PC-3 (cell line): ENCODE results near the gene TCEA3. TPM values are rescaled to one million over a fixed set of nuclear protein-coding genes. Genes with fewer than 3 reads are reported as not detected.

Experiments
- ATAC-seq: fragments of 200-7000 bp; cut with Tn5 transposase; 2 replicates; pipeline ENCODE4 v1.9.1; 2020; ENCODE audit warnings: mild to moderate bottlenecking, moderate library complexity
- BruUV-seq: library from RNA; stranded (reverse); fragments of 400-500 nt; replicated peaks from 2 replicates; lab custom pipeline; 2021; lab: Mats Ljungman, UMichigan
- CTCF ChIA-PET: fragments of 300-600 bp; sonication (Branson Sonifier 250); formaldehyde crosslinking; loops from one replicate; lab custom pipeline; 2022; ENCODE audit warnings: antibody characterized with exemption; lab: Charles Lee
- POLR2A ChIA-PET: fragments of 300-600 bp; sonication (Branson Sonifier 250); formaldehyde crosslinking; loops from one replicate; lab custom pipeline; 2022; ENCODE audit warnings: antibody characterized with exemption; ENCODE audit not compliant: unreplicated experiment; lab: Charles Lee
- DNase-seq: peaks from one replicate; pipeline ENCODE4 v3.0.0-alpha.2; 2015
- H2AFZ ChIP-seq: fragments of 300-600 bp; sonication (generic); 2 replicates; pipeline ENCODE4 v1.6.0; 2016; ENCODE audit warnings: antibody characterized with exemption, low read length
- H3F3A ChIP-seq: fragments of 300-600 bp; sonication (generic); one replicate; pipeline ENCODE4 v1.6.0; 2017; ENCODE audit warnings: antibody characterized with exemption, low read length, control low read depth, mild to moderate bottlenecking; ENCODE audit not compliant: unreplicated experiment
- H3K27ac ChIP-seq: fragments of 300-600 bp; sonication (generic); 2 replicates; pipeline ENCODE4 v1.5.1; 2016; ENCODE audit warnings: mild to moderate bottlenecking, low read length
- H3K27me3 ChIP-seq: fragments of 300-600 bp; sonication (generic); 2 replicates; pipeline ENCODE4 v1.6.1; 2016; ENCODE audit warnings: low read length, mixed read lengths
- H3K36me3 ChIP-seq: fragments of 300-600 bp; sonication (generic); 2 replicates; pipeline ENCODE4 v1.6.1; 2016; ENCODE audit warnings: low read depth, mixed run types, low read length, mixed read lengths
- H3K4me1 ChIP-seq: fragments of 300-600 bp; sonication (generic); 2 replicates; pipeline ENCODE4 v1.5.1; 2016; ENCODE audit warnings: low read length; ENCODE audit not compliant: insufficient read depth
- H3K4me2 ChIP-seq: fragments of 300-600 bp; sonication (generic); 2 replicates; pipeline ENCODE4 v1.6.0; 2016; ENCODE audit warnings: low read length
- H3K4me3 ChIP-seq: fragments of 300-600 bp; sonication (generic); 2 replicates; pipeline ENCODE4 v1.5.1; 2016; ENCODE audit warnings: mild to moderate bottlenecking, low read length, mixed read lengths
- H3K79me2 ChIP-seq: fragments of 300-600 bp; sonication (generic); 2 replicates; pipeline ENCODE4 v1.6.1; 2017; ENCODE audit warnings: low read length, mixed read lengths
- H3K9ac ChIP-seq: fragments of 300-600 bp; sonication (generic); 2 replicates; pipeline ENCODE4 v1.6.0; 2016; ENCODE audit warnings: mild to moderate bottlenecking, low read length
- H3K9me2 ChIP-seq: fragments of 300-600 bp; sonication (generic); replicated peaks from 2 replicates; pipeline ENCODE4 v1.6.1; 2016; ENCODE audit warnings: mixed run types, low read length, mixed read lengths
- H3K9me3 ChIP-seq: fragments of 300-600 bp; sonication (generic); 2 replicates; pipeline ENCODE4 v1.6.1; 2016; ENCODE audit warnings: low read length, mixed read lengths
- H4K20me1 ChIP-seq: fragments of 300-600 bp; sonication (generic); 2 replicates; pipeline ENCODE4 v1.6.1; 2016; ENCODE audit warnings: low read length, mixed read lengths
- CTCF ChIP-seq: fragments of 300-600 bp; sonication (generic); conservative IDR thresholded peaks from 2 replicates; pipeline ENCODE4 v1.5.1; 2017; ENCODE audit warnings: antibody characterized with exemption, low read depth, mild to moderate bottlenecking, low read length
- EZH2 ChIP-seq: fragments of 300-600 bp; sonication (generic); IDR thresholded peaks from one replicate; pipeline ENCODE4 v1.6.1; 2017; ENCODE audit warnings: antibody characterized with exemption, mild to moderate bottlenecking, low read length; ENCODE audit not compliant: unreplicated experiment
- EZH2phosphoT487 ChIP-seq: fragments of 300-600 bp; sonication (generic); IDR thresholded peaks from 2 replicates; pipeline ENCODE4 v1.6.1; 2018; ENCODE audit warnings: mild to moderate bottlenecking, antibody characterized with exemption, low read length, borderline replicate concordance
- intact Hi-C: fragments of 100-400 bp; cut with micrococcal nuclease; formaldehyde crosslinking; loops from 2 replicates; pipeline ENCODE4 v1.9.0; 2023
- total RNA-seq: library from RNA; depleted of rRNA; stranded (reverse); fragments of >200 nt; gene quantifications from 2 replicates; pipeline ENCODE4 v1.2.3, GENCODE V29; 2014

TCEA3 gene
- total RNA-seq, 1 experiment from 2014 or later: 23.6 TPM

- peak within 1 kb of the TSS; percentile 96 for H3K4me2 ChIP-seq
- H3K79me2 ChIP-seq: peaks cover 48% of the 10 kb centered on the region
- H3K27me3 ChIP-seq: no peaks in the 10 kb centered on the region
- peaks cover 8% of the 10 kb centered on the region for H3K36me3 ChIP-seq
- peak within 1 kb of the TSS; percentile 97 for H3K9ac ChIP-seq
- no peaks in the 10 kb centered on the region for H3K9me2 ChIP-seq
- POLR2A ChIA-PET: interaction anchor here (0.6 to 1.3 kb wide), 18 partner anchors 12 to 1904 kb away, joined by 3 to 59 read pairs (median 7); partner anchors contain the start of gene ZNF436
- H2AFZ ChIP-seq: peak within 1 kb of the TSS; percentile 87
- no peaks in the 10 kb centered on the region for H3F3A ChIP-seq
- H3K4me3 ChIP-seq: peak within 1 kb of the TSS; percentile 76
- H3K9me3 ChIP-seq: no peaks in the 10 kb centered on the region
- peaks cover 26% of the 10 kb centered on the region for H3K4me1 ChIP-seq
- TF ChIP-seq EZH2phosphoT487: no peak
- no peak for TF ChIP-seq EZH2
- no peak for TF ChIP-seq CTCF
- BruUV-seq: no TSS peak
- intact Hi-C loops: loop anchor here (1.0 kb wide), 2 partner anchors 24 to 60 kb away; no protein-coding TSS in a partner anchor
- DNase-seq (peak; percentile 99), ATAC-seq (peak; percentile 95)
- H3K27ac ChIP-seq: peak within 1 kb of the TSS; percentile 86
- H4K20me1 ChIP-seq: peaks cover 38% of the 10 kb centered on the region
- CTCF ChIA-PET: interaction anchor here (0.6 to 1.7 kb wide), 4 partner anchors 25 to 184 kb away, joined by 6 to 14 read pairs (median 8); partner anchors contain the start of gene ZNF436
Measured at GRCh38 chr1:23344111-23344986, 80.2 kb downstream of the TCEA3 start, which contains the start of gene HNRNPR. HNRNPR (minus strand) TSS chr1:23344284; CDS start chr1:23341008, 3,276 bp downstream.

GRCh38 chr1:23343221-23344110, 81.1 kb downstream of the TCEA3 start:
- TF ChIP-seq EZH2phosphoT487: no peak
- ATAC-seq (peak; percentile 5), DNase-seq (peak; percentile 57)
- intact Hi-C loops: loop anchor here (1.0 to 2.0 kb wide), 3 partner anchors 25 to 61 kb away; no protein-coding TSS in a partner anchor
- Histone ChIP-seq H2AFZ (peak overlapping the region; percentile 35; the same call in 1 of the 2 replicates), H3K9me3 (no peaks in the 10 kb centered on the region), H3K36me3 (peaks cover 14% of the 10 kb centered on the region), H3K9ac (peak overlapping the region; percentile 97), H3K4me2 (peak overlapping the region; percentile 96), H3K4me1 (peaks cover 26% of the 10 kb centered on the region), H3F3A (no peaks in the 10 kb centered on the region), H3K27ac (peak overlapping the region; percentile 86), H3K4me3 (peak overlapping the region; percentile 76), H3K79me2 (peaks cover 57% of the 10 kb centered on the region), H3K27me3 (no peaks in the 10 kb centered on the region), H3K9me2 (no peaks in the 10 kb centered on the region), H4K20me1 (peaks cover 47% of the 10 kb centered on the region)
- BruUV-seq: TSS peak; percentile 45
- ChIA-PET CTCF (interaction anchor here (1.7 kb wide), 1 partner anchor 60 kb away, joined by 14 read pairs; no protein-coding TSS in a partner anchor), POLR2A (interaction anchor here (0.5 to 1.2 kb wide), 5 partner anchors 25 to 454 kb away, joined by 3 to 59 read pairs (median 21); no protein-coding TSS in a partner anchor)
